ENCODE measurements around the gene PPEF2.
A peak's percentile ranks its signal among the peaks of the same experiment; 100 is the strongest.
"Not testable (repeated sequence)": the region's sequence is repeated elsewhere in the genome, so short reads cannot be mapped to it uniquely, and the experiment has no call there.

The PPEF2 gene, protein sequence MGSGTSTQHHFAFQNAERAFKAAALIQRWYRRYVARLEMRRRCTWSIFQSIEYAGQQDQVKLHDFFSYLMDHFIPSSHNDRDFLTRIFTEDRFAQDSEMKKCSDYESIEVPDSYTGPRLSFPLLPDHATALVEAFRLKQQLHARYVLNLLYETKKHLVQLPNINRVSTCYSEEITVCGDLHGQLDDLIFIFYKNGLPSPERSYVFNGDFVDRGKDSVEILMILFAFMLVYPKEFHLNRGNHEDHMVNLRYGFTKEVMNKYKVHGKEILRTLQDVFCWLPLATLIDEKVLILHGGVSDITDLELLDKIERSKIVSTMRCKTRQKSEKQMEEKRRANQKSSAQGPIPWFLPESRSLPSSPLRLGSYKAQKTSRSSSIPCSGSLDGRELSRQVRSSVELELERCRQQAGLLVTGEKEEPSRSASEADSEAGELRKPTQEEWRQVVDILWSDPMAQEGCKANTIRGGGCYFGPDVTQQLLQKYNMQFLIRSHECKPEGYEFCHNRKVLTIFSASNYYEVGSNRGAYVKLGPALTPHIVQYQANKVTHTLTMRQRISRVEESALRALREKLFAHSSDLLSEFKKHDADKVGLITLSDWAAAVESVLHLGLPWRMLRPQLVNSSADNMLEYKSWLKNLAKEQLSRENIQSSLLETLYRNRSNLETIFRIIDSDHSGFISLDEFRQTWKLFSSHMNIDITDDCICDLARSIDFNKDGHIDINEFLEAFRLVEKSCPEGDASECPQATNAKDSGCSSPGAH

DNA sequence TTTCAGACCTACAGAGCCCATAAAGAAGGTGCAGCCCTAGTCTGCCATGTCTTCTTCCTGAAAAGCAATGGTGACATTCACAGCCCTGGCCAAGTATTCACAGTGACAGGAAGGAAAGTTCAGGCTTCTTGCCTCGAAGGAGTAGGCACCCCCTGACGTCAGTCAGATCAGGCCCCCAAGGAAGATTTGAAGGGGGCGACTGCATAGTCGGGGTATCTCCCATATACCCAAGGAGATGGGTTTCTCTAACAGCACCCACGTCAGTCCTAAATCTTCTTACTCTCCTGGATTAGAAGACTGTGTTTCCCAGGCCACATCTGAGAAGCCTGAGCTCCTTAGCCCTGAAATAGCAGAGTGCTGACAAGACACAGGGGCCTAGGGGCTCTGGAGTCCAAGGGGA, at the start of gene PPEF2:
PPEF2 (minus strand) TSS at position 101 of the 400 bp plus-strand sequence. CDS start 6,127 bp downstream, outside the sequence.
- no peak for DNase-seq
- intact Hi-C loops (cut with DNase I) = no loop called here

DNA sequence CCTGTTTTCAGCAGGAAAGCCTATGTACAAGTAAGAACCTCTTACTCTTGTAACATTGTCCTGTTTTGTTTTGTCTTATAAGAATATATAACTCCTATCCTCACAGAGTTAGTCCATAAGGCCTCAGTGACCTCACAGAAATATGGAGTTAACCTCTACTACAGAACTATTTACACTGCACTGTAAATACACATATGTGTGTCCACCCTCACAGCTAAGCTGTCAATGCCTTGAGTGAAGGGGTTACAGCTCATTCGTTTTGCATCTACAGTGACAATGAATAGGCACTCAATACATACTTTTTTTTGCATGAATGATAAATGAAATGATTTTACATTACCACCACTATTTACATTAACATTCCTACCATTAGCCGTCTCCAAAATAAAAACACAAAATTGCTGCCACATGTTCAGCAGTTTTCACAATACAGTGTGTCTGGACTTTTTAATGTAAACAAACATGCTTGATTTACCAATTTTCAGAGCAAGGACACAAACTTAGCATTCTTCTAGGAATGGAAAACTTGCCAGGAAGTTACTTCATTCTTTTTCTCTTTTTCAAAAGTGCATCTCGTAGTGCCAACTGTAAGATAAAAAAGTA, 48.1 kb upstream of the PPEF2 start:
- DNase-seq = no peak
- intact Hi-C loops (cut with DNase I) = no loop called here

DNA sequence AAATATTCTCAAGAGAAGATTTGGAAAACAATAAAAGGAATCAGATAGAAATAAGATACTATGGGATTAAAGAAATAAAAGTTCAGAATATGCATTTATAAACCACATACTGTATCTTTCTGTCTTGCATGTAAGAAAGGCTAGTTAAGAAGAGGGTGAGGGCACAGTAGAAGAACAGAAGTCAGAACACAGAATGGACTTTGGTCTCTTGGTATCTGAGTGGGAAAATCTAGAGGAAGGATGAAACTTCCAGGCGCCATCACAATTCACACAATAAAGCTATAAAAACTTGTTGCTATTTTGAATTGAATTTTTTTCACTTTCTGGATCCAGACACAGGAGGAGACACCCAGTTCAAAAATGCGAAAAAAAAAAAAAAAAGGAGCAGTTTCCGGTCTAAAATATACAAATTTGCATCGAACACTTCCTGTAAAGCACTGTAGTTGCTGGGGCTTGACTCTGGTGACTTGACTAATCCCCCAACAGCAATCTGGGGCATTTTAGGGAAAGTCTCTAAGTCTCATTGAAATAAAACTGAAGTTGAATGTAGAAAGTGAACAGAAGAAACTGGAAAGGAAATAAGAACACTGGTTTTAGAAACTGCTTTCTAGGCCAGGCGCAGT, 46.7 kb upstream of the PPEF2 start:
- intact Hi-C loops (cut with DNase I) = no loop called here
- DNase-seq = no peak

DNA sequence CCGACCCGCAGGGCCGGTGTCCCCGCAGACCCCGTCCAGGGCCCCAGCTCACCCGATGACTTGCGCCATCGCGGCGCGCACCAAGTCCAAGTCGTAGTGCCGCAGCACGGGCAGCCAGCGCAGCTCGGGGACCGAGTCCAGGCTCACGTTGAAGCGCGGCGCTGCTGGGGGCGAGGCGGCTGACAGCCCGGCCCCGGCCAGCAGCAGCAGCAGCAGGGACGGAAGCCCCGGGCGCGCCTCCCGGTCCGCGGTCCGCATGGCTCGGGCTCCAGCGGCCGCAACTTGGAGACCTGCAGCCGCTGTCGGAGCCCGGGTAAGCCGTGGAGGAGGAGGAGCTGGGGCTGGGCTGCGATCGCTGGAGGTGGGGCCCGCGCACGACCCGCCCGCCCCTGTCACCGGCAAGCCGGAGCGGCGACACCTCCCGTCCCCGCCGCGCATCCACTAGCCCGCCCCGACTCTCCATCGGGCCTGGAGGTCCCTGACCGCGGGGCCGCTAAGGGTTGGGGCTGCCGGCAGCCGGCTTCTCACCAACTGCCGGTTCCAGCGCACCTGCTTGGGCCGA, 38.5 kb upstream of the PPEF2 start, which contains the start of gene NAAA:
NAAA (minus strand) TSS at position 322 of the 562 bp plus-strand sequence; CDS start at position 258, 64 bp downstream.
- DNase-seq = peak; percentile 46 to 98 (median 78)
- intact Hi-C loops (cut with DNase I) = no loop called here

DNA sequence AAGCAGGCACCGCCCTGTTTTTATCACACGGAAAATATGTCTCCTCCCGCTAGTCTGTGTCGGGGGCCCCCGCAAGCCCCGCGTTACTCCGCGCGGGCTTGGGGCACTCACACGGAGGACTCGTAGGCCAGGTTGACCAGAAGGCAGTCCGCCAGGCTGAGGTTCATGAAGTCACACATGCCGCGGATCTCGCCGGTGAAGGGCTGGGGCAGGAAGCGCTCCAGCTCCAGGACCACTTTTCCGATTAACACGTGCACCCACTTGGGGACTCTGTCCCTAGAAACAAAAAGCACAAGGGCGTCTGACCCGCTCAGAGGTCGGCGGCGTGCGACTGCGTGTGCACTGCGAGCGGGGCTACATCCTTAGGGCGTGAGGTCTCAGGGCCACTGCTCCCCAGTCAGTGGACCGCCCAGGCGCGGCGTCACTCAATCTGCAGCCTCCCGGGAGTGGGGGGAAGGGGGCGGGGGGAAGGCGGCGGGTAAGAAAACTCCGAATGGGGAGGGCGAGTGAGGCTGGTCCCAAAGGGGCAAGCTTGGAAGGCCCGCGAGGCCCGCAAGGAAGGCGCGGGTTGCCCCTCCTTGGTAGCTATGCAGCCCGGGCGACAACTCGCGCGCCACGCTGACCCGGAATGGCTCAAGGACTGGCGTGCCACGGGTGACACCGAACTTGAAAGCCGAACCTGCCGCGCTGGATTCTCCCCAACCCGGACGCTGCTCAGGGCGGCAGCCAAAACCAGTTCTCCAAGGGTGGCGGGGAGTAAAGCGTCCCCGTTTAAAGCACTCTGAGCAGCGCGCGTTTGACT, 37.8 kb upstream of the PPEF2 start:
- peak; percentile 37 to 91 (median 58) for DNase-seq
- intact Hi-C loops (cut with DNase I) = no loop called here

DNA sequence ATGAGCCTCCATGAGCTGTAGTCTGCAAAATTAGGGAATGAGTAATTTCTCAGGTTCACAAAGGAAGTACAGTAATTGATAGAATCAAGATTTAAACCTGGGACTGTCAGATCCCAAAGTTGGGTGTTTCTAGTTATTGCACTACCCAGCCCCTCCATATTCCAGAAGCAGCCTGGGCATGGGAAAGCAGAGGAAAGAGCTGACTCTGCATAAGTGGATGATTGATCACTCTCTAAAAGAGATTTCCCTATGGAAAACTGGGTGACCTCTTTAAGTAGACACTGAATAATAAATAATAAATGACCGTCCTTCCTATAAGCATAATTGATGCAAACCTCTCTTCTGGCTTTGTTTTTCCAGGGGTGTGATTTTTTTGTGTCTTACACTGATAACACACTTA, 33.4 kb upstream of the PPEF2 start:
- intact Hi-C loops (cut with DNase I) = no loop called here
- no peak for DNase-seq

DNA sequence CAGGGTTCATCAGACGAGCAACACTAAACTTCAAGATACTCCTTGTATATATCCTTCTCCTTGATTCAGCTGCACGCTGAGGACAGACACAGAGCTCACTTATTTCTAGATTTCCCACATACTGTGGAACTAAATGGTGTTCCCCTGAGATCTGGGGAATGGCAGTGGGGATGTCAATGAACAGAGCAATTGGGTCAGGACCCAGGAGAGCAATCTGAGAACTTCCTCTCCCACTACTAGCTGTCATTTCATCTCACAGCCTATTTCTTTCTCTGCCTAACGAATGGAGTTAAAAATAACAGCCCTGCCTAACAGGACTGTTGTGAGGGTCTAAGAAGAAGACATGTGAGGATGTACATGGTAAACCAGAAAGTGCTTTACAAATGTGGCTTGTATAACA, 27.9 kb upstream of the PPEF2 start:
- intact Hi-C loops (cut with DNase I) = no loop called here
- DNase-seq = no peak

DNA sequence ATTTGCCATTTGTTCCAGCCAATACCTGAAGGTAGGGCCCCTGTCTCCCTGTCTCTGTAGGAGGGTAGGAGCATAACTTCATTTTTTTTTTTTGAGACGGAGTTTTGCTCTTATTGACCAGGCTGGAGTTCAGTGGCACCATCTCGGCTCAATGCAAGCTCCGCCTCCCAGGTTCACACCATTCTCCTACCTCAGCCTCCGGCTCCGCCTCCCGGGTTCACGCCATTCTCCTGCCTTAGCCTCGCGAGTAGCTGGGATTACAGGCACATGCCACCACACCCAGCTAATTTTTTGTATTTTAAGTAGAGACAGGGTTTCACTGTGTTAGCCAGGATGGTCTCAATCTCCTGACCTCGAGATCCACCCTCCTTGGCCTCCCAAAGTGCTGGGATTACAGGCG, 22.7 kb upstream of the PPEF2 start:
- intact Hi-C loops (cut with DNase I); DNase-seq: not testable (repeated sequence)

DNA sequence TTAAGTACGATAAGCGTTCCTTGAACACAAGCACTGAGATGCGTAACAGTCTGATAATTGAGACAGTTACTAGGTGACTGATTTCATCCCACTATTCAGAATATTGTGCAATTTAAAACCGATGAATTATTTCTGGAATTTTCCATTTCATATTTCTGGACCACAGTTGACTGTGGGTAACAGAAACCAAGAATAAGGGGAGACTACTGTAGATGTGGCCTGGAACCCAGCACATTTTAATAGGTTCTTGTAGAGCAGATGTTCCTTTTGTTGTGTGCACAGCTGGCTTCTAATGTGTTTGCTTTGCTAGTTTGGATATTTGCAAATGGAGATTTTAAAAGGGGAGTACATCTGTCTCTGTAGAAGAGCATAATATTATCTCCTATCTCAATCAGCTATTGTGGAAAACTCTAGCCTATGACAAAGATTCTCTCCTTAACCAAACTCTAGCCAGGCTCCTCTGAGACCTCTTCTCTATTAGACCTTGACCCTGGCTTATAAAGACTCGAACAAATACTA, 22.1 kb upstream of the PPEF2 start:
- DNase-seq = no peak
- intact Hi-C loops (cut with DNase I) = no loop called here

DNA sequence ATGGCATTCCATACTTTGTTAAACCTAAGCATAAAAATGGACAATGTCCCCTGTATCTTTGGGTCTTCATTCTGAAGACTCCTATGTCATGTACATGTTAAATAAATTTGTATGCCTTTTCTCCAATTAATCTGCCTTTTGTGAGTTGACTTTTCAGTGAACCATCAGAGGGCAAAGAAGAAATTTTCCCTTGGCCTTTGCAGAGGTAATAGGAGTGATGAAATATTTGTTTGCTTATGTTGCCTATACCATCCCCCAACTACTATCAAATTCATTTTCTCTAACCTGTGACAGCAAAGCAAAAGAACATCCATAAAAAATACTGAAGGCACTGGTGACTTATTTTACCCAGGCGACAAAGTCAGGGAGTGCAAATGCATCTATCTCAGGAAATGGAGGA, 20.3 kb upstream of the PPEF2 start:
- DNase-seq = no peak
- intact Hi-C loops (cut with DNase I) = no loop called here

DNA sequence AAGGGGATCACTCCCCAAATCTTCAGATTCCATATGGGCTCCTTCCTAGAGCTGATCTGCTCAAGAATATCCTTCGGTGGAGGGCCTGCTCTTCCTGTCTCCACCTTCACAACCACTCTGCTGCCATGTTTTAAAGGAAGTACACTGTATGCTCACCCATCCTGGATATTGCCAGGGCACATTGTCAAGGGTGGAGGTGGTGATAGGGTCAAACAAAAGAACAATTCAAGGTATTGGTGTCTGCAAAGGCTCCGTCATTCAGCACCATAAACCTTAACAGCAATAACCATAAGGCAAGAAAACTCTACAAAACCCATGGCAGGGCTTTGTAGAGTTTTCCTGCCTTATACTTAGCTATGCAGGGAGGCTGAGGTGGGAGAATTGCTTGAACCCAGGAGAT, 19.7 kb upstream of the PPEF2 start:
- DNase-seq = no peak
- intact Hi-C loops (cut with DNase I) = no loop called here

DNA sequence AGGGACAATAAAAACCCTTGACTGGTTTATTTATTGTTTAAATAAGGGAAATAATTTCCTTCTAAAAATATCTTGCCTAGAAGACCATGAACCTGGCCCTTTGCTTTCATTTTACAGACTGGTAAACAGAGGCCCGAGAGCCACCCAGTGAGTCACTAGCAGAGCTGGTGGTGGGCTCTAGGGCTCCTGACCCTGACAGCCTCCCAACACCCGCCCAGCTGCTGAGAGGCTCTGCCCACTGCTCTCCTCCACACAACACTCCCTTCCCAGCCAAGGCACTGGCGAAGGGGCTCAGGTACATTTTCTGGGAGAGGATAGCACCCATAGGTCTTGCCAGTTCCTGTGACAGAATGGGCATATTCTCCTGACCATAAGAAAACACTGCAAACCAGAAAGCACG, 18.1 kb upstream of the PPEF2 start:
- intact Hi-C loops (cut with DNase I) = no loop called here
- DNase-seq = no peak

DNA sequence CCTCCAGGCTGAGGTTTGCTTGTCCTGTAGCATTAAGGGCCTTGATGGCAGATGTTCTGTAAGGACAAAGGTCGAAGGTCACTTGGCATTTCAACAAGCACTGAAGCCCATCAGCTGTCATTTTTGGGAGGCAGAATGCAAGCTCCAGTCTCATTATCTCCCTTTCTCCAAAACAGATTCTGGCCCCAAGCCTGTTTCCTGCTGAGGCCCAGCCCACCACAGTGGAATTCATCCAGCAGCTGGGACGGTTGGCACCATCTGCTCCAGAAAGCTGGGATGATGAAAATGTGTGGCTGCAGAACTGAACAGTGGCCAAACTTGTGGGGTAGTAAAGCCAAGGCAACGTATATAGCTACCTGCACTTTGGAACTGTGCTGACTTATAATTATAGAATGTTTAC, 17.7 kb upstream of the PPEF2 start:
- peak; percentile 15 to 94 (median 68) for DNase-seq

DNA sequence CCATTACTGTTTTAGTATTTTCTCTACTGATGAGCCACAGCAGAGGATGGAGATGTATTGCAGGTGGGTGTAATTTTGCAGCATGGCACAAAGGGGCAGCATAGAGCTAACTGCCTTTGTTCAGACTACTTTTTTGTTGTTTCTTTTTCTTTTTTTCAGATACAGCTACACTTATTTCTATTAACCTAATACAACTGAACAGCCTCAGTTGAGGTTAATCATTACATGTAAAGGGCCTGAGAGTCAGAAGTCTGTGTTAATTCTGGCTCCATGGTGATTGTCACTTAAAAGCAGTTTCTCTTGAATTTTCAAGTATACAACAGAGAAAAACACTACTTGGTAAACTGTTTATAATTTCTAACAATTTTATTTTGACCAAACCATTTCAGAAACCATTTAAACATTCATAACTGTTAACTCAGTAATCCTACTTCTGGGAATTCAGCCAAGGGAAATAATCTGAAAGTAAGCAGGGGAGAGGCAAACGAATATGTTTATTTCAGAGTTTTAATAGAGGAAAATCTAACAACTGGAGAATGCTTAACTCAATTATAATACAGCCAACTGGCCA, 13.9 kb upstream of the PPEF2 start:
- intact Hi-C loops (cut with DNase I) = loop anchor here (5.0 kb wide), 1 partner anchor 151 kb away; no protein-coding TSS in a partner anchor
- DNase-seq = peak in 3 of 10 donors; percentile 20 to 52 (median 20)

More for the DNA sequence above, 17.7 kb upstream of the PPEF2 start:
- intact Hi-C loops (cut with DNase I) = loop anchor here (5.0 kb wide), 1 partner anchor 147 kb away; no protein-coding TSS in a partner anchor

DNA sequence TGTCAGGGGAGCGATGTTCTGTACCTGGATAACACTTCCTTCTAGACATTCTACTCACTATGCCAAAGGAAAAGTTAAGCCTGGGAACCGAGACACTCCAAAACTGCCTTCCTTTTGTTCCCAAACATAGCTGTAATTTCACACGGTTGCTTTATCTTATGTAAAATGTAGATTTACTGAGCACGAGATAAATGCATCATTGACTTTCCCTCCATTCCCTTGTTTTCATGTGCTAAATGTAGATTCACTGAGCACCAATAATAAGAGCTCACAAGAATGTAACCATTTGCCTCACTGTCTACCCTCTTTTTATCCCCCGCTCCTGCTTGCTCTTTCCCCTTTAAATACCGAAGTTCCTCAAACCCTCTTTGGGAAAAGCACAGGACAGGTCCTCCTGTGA, 10.7 kb upstream of the PPEF2 start:
- intact Hi-C loops (cut with DNase I) = no loop called here
- DNase-seq = no peak

DNA sequence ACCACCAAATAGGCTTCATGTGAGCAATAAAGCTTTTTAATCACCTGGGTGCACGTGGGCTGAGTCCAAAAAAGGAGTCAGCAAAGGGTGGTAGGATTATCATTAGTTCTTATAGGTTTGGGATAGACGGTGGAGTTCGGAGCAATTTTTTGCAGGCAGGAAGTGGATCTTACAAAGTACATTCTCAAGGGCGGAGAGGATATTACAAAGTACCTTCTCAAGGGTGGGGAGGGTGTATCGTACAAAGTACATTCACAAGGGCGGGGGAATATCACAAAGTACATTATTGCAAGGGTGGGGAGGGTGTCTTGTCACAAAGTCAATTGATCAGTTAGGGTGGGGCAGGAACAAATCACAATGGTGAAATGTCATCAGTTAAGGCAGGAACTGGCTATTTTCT, 8.6 kb upstream of the PPEF2 start:
- intact Hi-C loops (cut with DNase I); DNase-seq: not testable (repeated sequence)

DNA sequence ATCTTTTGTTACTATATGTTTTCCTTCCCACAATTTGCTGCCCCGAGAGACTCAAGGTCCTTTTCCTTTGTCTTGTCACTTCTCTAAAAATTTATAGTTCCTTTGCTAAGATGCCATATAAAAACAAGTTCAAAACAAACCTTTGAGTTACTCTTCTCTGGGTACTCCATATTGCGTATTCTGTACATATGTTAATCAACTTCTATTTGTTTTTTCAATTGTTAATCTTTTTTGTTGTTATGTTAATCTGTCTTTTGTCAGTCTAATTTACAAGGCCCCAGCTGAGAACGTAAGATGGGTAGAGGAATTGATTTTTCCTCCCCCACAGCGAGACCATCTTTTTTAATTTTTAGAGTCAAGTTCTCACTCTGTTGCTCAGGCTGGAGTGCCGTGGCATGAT, 7.2 kb upstream of the PPEF2 start:
- no peak for DNase-seq
- intact Hi-C loops (cut with DNase I) = no loop called here

DNA sequence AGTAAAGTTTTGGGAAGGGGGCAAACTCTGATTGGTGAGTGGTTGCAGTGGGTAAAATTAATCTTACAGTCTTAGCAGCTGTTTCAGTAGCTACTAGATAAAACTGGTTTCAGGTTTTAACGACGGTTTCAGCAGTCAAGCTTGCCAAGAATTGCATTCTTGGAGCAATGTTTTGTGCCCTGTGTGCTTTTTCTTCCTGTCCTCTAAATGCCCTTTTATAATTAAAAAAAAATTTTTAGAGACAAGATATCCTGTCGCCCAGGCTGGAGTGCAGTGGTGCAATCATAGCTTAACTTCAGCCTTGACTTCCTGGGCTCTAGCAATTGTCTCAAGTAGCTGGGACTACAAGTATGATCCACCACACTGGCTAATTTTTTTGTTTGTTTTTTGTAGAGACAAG, 6.3 kb upstream of the PPEF2 start:
- intact Hi-C loops (cut with DNase I) = no loop called here
- DNase-seq = no peak

DNA sequence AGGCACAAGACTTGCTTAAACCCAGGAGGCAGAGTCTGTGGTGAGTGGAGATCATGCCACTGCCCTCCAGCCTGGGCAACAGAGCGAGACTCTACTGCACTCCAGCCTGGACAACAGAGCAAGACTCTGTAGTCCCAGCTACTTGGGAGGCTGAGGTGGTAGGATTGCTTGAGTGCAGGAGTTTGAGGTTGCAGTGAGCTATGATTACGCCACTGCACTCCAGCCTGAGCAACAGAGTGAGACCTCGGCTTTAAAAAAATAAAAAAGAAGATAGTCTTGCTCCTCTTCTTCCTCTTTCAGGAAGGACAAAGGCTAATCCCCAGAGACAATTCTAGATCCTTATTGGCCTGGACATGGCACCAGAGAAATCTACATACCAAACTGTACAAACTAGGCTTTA, 5.7 kb upstream of the PPEF2 start:
- intact Hi-C loops (cut with DNase I) = no loop called here
- no peak for DNase-seq

Measured in posterior cingulate gyrus (tissue), 11 donors.